ENCODE measurements around the gene FGFR1OP2. TPM values are rescaled to one million over a fixed set of nuclear protein-coding genes. Genes with fewer than 3 reads are reported as not detected.

FGFR1OP2 gene
- total RNA-seq, 1 donor from 2014 or later, result 77.0 TPM

GRCh38 chr12:26979733-26980132, 41.5 kb downstream of the FGFR1OP2 start:
- H3K27ac Mint-ChIP-seq, result no peak overlapping the region
- H3K27me3 Mint-ChIP-seq, result no peaks in the 10 kb centered on the region
- DNase-seq (ENCODE audit: low spot score, unreplicated experiment), result no peak
- no peak for TF ChIP-seq CTCF (IDR thresholded peaks at IDR 0.05; ENCODE audit: unreplicated experiment)
- H3K36me3 Mint-ChIP-seq (ENCODE audit: insufficient read depth), result peaks cover 23% of the 10 kb centered on the region
- no peak overlapping the region for H3K4me3 Mint-ChIP-seq (ENCODE audit: low read depth)
- H3K4me1 Mint-ChIP-seq (ENCODE audit: low read depth), result no peaks in the 10 kb centered on the region
- H3K9me3 Mint-ChIP-seq (ENCODE audit: low read depth), result no peaks in the 10 kb centered on the region

DNA sequence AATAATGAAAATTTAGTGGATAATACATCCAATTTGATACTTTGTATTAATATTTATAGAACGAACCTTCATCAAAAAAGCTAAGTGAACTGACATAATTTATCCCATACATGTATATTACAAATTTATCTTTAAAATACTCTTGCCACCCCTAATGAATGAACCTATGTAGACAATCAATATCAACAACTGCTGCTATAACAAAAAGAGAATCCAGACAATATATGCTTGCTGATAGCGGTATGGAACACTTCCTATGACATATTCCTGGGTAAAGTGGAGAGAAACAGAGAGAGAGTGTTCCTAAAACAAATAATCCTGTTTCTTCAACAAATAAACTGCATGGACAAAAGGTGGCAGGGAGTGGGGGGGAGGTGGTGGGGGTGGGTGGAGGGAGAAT, 44.6 kb downstream of the FGFR1OP2 start:
- no peak for TF ChIP-seq CTCF (IDR thresholded peaks at IDR 0.05; ENCODE audit: unreplicated experiment)
- H3K27ac Mint-ChIP-seq, result no peak overlapping the region
- H3K36me3 Mint-ChIP-seq (ENCODE audit: insufficient read depth), result peaks cover 32% of the 10 kb centered on the region
- DNase-seq (ENCODE audit: low spot score, unreplicated experiment), result no peak
- no peaks in the 10 kb centered on the region for H3K9me3 Mint-ChIP-seq (ENCODE audit: low read depth)
- H3K4me3 Mint-ChIP-seq (ENCODE audit: low read depth), result no peak overlapping the region
- H3K4me1 Mint-ChIP-seq (ENCODE audit: low read depth), result no peaks in the 10 kb centered on the region
- no peaks in the 10 kb centered on the region for H3K27me3 Mint-ChIP-seq

- H3K9me3 Mint-ChIP-seq (ENCODE audit: low read depth), result no peaks in the 10 kb centered on the region
- H3K36me3 Mint-ChIP-seq (ENCODE audit: insufficient read depth), result peaks cover 30% of the 10 kb centered on the region
- no peak for DNase-seq (ENCODE audit: low spot score, unreplicated experiment)
- TF ChIP-seq CTCF (IDR thresholded peaks at IDR 0.05; ENCODE audit: unreplicated experiment), result no peak
- H3K4me3 Mint-ChIP-seq (ENCODE audit: low read depth), result no peak overlapping the region
- H3K27ac Mint-ChIP-seq, result no peak overlapping the region
- H3K4me1 Mint-ChIP-seq (ENCODE audit: low read depth), result peaks cover 2% of the 10 kb centered on the region
- no peaks in the 10 kb centered on the region for H3K27me3 Mint-ChIP-seq
Observed at GRCh38 chr12:26987634-26988424, 49.6 kb downstream of the FGFR1OP2 start.

DNA sequence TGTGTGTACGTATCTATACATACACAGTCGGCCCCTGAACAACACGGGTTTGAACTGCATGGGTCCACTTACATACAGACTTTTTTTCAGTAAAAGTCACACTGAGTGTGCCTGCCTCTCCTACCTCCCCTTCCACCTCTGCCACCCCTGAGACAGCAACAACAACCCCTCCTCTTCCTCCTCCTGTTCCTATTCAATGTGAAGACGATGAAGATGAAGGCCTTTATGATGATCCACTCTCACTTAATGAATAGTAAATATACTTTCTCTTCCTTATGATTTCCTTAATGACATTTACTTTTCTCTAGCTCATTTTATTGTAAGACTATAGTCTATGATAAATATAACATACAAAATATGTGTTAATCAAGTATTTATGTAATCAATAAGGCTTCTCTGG, 50.4 kb downstream of the FGFR1OP2 start:
- no peak for TF ChIP-seq CTCF (IDR thresholded peaks at IDR 0.05; ENCODE audit: unreplicated experiment)
- Mint-ChIP-seq H3K27me3 (no peaks in the 10 kb centered on the region), H3K4me1 (ENCODE audit: low read depth) (peaks cover 2% of the 10 kb centered on the region), H3K27ac (no peak overlapping the region), H3K36me3 (ENCODE audit: insufficient read depth) (peaks cover 31% of the 10 kb centered on the region), H3K4me3 (ENCODE audit: low read depth) (no peak overlapping the region), H3K9me3 (ENCODE audit: low read depth) (no peaks in the 10 kb centered on the region)
- no peak for DNase-seq (ENCODE audit: low spot score, unreplicated experiment)

GRCh38 chr12:26989873-26990272, 51.6 kb downstream of the FGFR1OP2 start:
- Mint-ChIP-seq H3K27ac (no peak overlapping the region), H3K36me3 (ENCODE audit: insufficient read depth) (peaks cover 26% of the 10 kb centered on the region), H3K4me3 (ENCODE audit: low read depth) (no peak overlapping the region), H3K27me3 (no peaks in the 10 kb centered on the region), H3K4me1 (ENCODE audit: low read depth) (peaks cover 2% of the 10 kb centered on the region), H3K9me3 (ENCODE audit: low read depth) (no peaks in the 10 kb centered on the region)
- no peak for TF ChIP-seq CTCF (IDR thresholded peaks at IDR 0.05; ENCODE audit: unreplicated experiment)
- no peak for DNase-seq (ENCODE audit: low spot score, unreplicated experiment)
